Measurements from ENCODE around the gene PCDHA12.
"Not testable (repeated sequence)": the region's sequence is repeated elsewhere in the genome, so short reads cannot be mapped to it uniquely, and the experiment has no call there.

PCDHA12 gene

GRCh38 chr5:140842798-140843733 lies 32.0 kb upstream of the PCDHA12 start:
- Histone ChIP-seq H3K9me3 (ENCODE audit: control insufficient read depth in 1 of 2, low read length in 2 of 2) (peaks cover 4% of the 10 kb centered on the region in 2 donors), H3K4me3 (ENCODE audit: low read depth in 1 of 2, low read length in 2 of 2) (no peak overlapping the region), H3K36me3 (ENCODE audit: control insufficient read depth in 1 of 2, insufficient read depth in 2 of 2, low read length in 2 of 2) (no peaks in the 10 kb centered on the region), H3K4me1 (ENCODE audit: control insufficient read depth in 1 of 2, insufficient read depth in 2 of 2, low read length in 2 of 2) (peaks cover 0 to 4% of the 10 kb centered on the region in 2 donors), H3K27me3 (ENCODE audit: low read depth, low read length) (peaks cover 3% of the 10 kb centered on the region), H3K27ac (ENCODE audit: low read length) (no peak overlapping the region)

GRCh38 chr5:140848139-140849102 lies 26.7 kb upstream of the PCDHA12 start, which contains the start of gene PCDHA9:
Gene PCDHA9, plus strand, starts transcription at chr5:140848382. Its CDS starts 114 bp downstream, at chr5:140848496.
- H3K9me3 ChIP-seq (ENCODE audit: control insufficient read depth in 1 of 2, low read length in 2 of 2); H3K27me3 ChIP-seq (ENCODE audit: low read depth, low read length); H3K4me1 ChIP-seq (ENCODE audit: control insufficient read depth in 1 of 2, insufficient read depth in 2 of 2, low read length in 2 of 2); H3K27ac ChIP-seq (ENCODE audit: low read length); H3K36me3 ChIP-seq (ENCODE audit: control insufficient read depth in 1 of 2, insufficient read depth in 2 of 2, low read length in 2 of 2); H3K4me3 ChIP-seq (ENCODE audit: low read depth in 1 of 2, low read length in 2 of 2): not testable (repeated sequence)

GRCh38 chr5:140849831-140850634 lies 25.1 kb upstream of the PCDHA12 start:
- not testable (repeated sequence) for H3K9me3 ChIP-seq (ENCODE audit: control insufficient read depth in 1 of 2, low read length in 2 of 2); H3K27ac ChIP-seq (ENCODE audit: low read length); H3K4me3 ChIP-seq (ENCODE audit: low read depth in 1 of 2, low read length in 2 of 2); H3K36me3 ChIP-seq (ENCODE audit: control insufficient read depth in 1 of 2, insufficient read depth in 2 of 2, low read length in 2 of 2); H3K4me1 ChIP-seq (ENCODE audit: control insufficient read depth in 1 of 2, insufficient read depth in 2 of 2, low read length in 2 of 2); H3K27me3 ChIP-seq (ENCODE audit: low read depth, low read length)

GRCh38 chr5:140855772-140856674 lies 19.1 kb upstream of the PCDHA12 start, which contains the start of gene PCDHA10:
Gene PCDHA10, plus strand, starts transcription at chr5:140855897. Its CDS starts 152 bp downstream, at chr5:140856049.
- peak within 1 kb of the TSS in 1 of 2 donors; percentile 23 for H3K4me3 ChIP-seq (ENCODE audit: low read depth in 1 of 2, low read length in 2 of 2)
- no peak within 1 kb of the TSS for H3K27ac ChIP-seq (ENCODE audit: low read length)
- no peaks in the 10 kb centered on the region for H3K36me3 ChIP-seq (ENCODE audit: control insufficient read depth in 1 of 2, insufficient read depth in 2 of 2, low read length in 2 of 2)
- peaks cover 3 to 5% of the 10 kb centered on the region in 2 donors for H3K9me3 ChIP-seq (ENCODE audit: control insufficient read depth in 1 of 2, low read length in 2 of 2)
- H3K4me1 ChIP-seq (ENCODE audit: control insufficient read depth in 1 of 2, insufficient read depth in 2 of 2, low read length in 2 of 2), result no peaks in the 10 kb centered on the region
- no peaks in the 10 kb centered on the region for H3K27me3 ChIP-seq (ENCODE audit: low read depth, low read length)

GRCh38 chr5:140857177-140857986 lies 17.7 kb upstream of the PCDHA12 start:
- Histone ChIP-seq H3K27ac (ENCODE audit: low read length) (no peak overlapping the region), H3K4me3 (ENCODE audit: low read depth in 1 of 2, low read length in 2 of 2) (no peak overlapping the region), H3K4me1 (ENCODE audit: control insufficient read depth in 1 of 2, insufficient read depth in 2 of 2, low read length in 2 of 2) (no peaks in the 10 kb centered on the region), H3K9me3 (ENCODE audit: control insufficient read depth in 1 of 2, low read length in 2 of 2) (peaks cover 5 to 16% of the 10 kb centered on the region in 2 donors), H3K27me3 (ENCODE audit: low read depth, low read length) (no peaks in the 10 kb centered on the region), H3K36me3 (ENCODE audit: control insufficient read depth in 1 of 2, insufficient read depth in 2 of 2, low read length in 2 of 2) (no peaks in the 10 kb centered on the region)

GRCh38 chr5:140857987-140858240 lies 17.2 kb upstream of the PCDHA12 start:
- Histone ChIP-seq H3K27ac (ENCODE audit: low read length) (no peak overlapping the region), H3K27me3 (ENCODE audit: low read depth, low read length) (no peaks in the 10 kb centered on the region), H3K4me1 (ENCODE audit: control insufficient read depth in 1 of 2, insufficient read depth in 2 of 2, low read length in 2 of 2) (no peaks in the 10 kb centered on the region), H3K9me3 (ENCODE audit: control insufficient read depth in 1 of 2, low read length in 2 of 2) (peaks cover 5 to 21% of the 10 kb centered on the region in 2 donors), H3K36me3 (ENCODE audit: control insufficient read depth in 1 of 2, insufficient read depth in 2 of 2, low read length in 2 of 2) (no peaks in the 10 kb centered on the region), H3K4me3 (ENCODE audit: low read depth in 1 of 2, low read length in 2 of 2) (no peak overlapping the region)

GRCh38 chr5:140862441-140863295 lies 12.4 kb upstream of the PCDHA12 start:
- H3K4me1 ChIP-seq (ENCODE audit: control insufficient read depth in 1 of 2, insufficient read depth in 2 of 2, low read length in 2 of 2), result no peaks in the 10 kb centered on the region
- no peak overlapping the region for H3K4me3 ChIP-seq (ENCODE audit: low read depth in 1 of 2, low read length in 2 of 2)
- peaks cover 0 to 26% of the 10 kb centered on the region in 2 donors for H3K9me3 ChIP-seq (ENCODE audit: control insufficient read depth in 1 of 2, low read length in 2 of 2)
- H3K27me3 ChIP-seq (ENCODE audit: low read depth, low read length), result no peaks in the 10 kb centered on the region
- H3K36me3 ChIP-seq (ENCODE audit: control insufficient read depth in 1 of 2, insufficient read depth in 2 of 2, low read length in 2 of 2), result no peaks in the 10 kb centered on the region
- no peak overlapping the region for H3K27ac ChIP-seq (ENCODE audit: low read length)

GRCh38 chr5:140868721-140869554 lies 6.2 kb upstream of the PCDHA12 start, which contains the start of gene PCDHA11:
Gene PCDHA11, plus strand, starts transcription at chr5:140868957. Its CDS starts 147 bp downstream, at chr5:140869104.
- peak within 1 kb of the TSS in 1 of 2 donors; percentile 56 for H3K4me3 ChIP-seq (ENCODE audit: low read depth in 1 of 2, low read length in 2 of 2)
- no peaks in the 10 kb centered on the region for H3K27me3 ChIP-seq (ENCODE audit: low read depth, low read length)
- H3K4me1 ChIP-seq (ENCODE audit: control insufficient read depth in 1 of 2, insufficient read depth in 2 of 2, low read length in 2 of 2), result no peaks in the 10 kb centered on the region
- no peaks in the 10 kb centered on the region for H3K36me3 ChIP-seq (ENCODE audit: control insufficient read depth in 1 of 2, insufficient read depth in 2 of 2, low read length in 2 of 2)
- peaks cover 0 to 26% of the 10 kb centered on the region in 2 donors for H3K9me3 ChIP-seq (ENCODE audit: control insufficient read depth in 1 of 2, low read length in 2 of 2)
- H3K27ac ChIP-seq (ENCODE audit: low read length), result no peak within 1 kb of the TSS
